Stimulated activated effector memory CD8-positive, alpha-beta T cell treated with anti-CD3 and anti-CD28 coated beads, Interleukin-12 subunit alpha, Interleukin-12 subunit beta, amount 100 ng/mL, for 72 hours (primary cell): ENCODE measurements around the gene OR13C5.

Experiments
- ATAC-seq: fragments of 150-1000 bp; cut with Tn5 transposase; 2 replicates; pipeline ENCODE4 v1.10.0; 2021
- DNase-seq, 2 donors: peaks; one replicate each; pipeline ENCODE4 v3.0.0; 2021 to 2022; ENCODE audit warnings: low spot score in 2 of 2
- H3K27ac Mint-ChIP-seq: one replicate; pipeline ENCODE4 v1.8.0; 2022; ENCODE audit warnings: mild to moderate bottlenecking, mixed read lengths
- H3K36me3 Mint-ChIP-seq: one replicate; pipeline ENCODE4 v1.8.0; 2022; ENCODE audit warnings: mild to moderate bottlenecking, mixed read lengths
- H3K4me1 Mint-ChIP-seq: one replicate; pipeline ENCODE4 v1.8.0; 2022; ENCODE audit warnings: mixed read lengths
- H3K4me3 Mint-ChIP-seq: one replicate; pipeline ENCODE4 v1.8.0; 2022; ENCODE audit warnings: mild to moderate bottlenecking, mixed read lengths
- H3K9me3 Mint-ChIP-seq: one replicate; pipeline ENCODE4 v1.8.0; 2022; ENCODE audit warnings: mixed read lengths

The OR13C5 gene

GRCh38 chr9:104575456-104575855 is 23.8 kb downstream of the OR13C5 start:
- H3K4me3 Mint-ChIP-seq: no peak overlapping the region
- H3K36me3 Mint-ChIP-seq: no peaks in the 10 kb centered on the region
- H3K9me3 Mint-ChIP-seq: peaks cover 6% of the 10 kb centered on the region
- no peak for DNase-seq
- H3K4me1 Mint-ChIP-seq: no peaks in the 10 kb centered on the region
- no peak for ATAC-seq
- H3K27ac Mint-ChIP-seq: no peak overlapping the region

DNA sequence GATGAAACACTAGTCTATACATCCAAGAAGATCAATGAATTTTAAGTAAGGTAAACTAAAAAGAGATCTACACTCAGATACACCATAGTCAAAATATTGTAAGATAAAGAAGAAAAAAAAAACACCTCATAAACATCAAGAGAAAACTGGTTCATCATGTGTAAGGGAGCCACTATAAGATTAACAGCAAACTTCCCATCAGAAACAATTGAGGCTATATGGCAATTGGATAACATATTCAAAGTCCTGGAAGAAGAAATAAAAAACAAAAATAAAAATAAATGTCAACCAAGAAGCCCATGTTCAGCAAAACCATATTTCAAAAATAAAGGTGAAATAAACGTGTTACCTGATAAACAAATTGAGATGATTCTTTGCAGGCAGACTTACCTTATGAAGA is 26.6 kb downstream of the OR13C5 start:
- Mint-ChIP-seq H3K4me3 (no peak overlapping the region), H3K36me3 (no peaks in the 10 kb centered on the region), H3K27ac (no peak overlapping the region), H3K4me1 (no peaks in the 10 kb centered on the region), H3K9me3 (peaks cover 8% of the 10 kb centered on the region)
- ATAC-seq (no peak), DNase-seq (no peak)

DNA sequence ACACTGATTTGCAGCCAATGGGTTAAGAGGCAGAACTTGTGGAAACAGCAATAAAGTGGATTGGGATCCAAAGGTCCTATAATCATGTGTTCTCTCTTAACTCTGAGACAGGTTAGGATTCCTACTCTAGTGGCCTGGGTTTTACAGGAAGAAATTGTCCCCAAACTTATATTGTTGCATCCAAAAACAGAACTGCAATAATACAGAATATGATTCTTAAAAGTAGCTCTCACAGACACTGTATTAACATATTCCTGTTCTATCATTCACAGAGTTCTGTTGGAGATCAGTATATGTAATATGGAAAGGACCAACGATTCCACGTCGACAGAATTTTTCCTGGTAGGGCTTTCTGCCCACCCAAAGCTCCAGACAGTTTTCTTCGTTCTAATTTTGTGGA is 30.3 kb downstream of the OR13C5 start, which contains the start of gene OR13C8:
Gene OR13C8 (plus strand): TSS at position 301 of the 400 bp plus-strand sequence. CDS start 0 bp downstream, at position 301.
- DNase-seq (no peak), ATAC-seq (no peak)
- Mint-ChIP-seq H3K27ac (no peak within 1 kb of the TSS), H3K4me3 (no peak within 1 kb of the TSS), H3K4me1 (no peaks in the 10 kb centered on the region), H3K9me3 (peaks cover 6% of the 10 kb centered on the region), H3K36me3 (no peaks in the 10 kb centered on the region)

- H3K4me1 Mint-ChIP-seq: no peaks in the 10 kb centered on the region
- H3K27ac Mint-ChIP-seq: no peak overlapping the region
- DNase-seq: no peak
- peaks cover 6% of the 10 kb centered on the region for H3K9me3 Mint-ChIP-seq
- no peak overlapping the region for H3K4me3 Mint-ChIP-seq
- no peak for ATAC-seq
- H3K36me3 Mint-ChIP-seq: no peaks in the 10 kb centered on the region
These were observed 34.9 kb downstream of the OR13C5 start for GRCh38 chr9:104564358-104564757.

DNA sequence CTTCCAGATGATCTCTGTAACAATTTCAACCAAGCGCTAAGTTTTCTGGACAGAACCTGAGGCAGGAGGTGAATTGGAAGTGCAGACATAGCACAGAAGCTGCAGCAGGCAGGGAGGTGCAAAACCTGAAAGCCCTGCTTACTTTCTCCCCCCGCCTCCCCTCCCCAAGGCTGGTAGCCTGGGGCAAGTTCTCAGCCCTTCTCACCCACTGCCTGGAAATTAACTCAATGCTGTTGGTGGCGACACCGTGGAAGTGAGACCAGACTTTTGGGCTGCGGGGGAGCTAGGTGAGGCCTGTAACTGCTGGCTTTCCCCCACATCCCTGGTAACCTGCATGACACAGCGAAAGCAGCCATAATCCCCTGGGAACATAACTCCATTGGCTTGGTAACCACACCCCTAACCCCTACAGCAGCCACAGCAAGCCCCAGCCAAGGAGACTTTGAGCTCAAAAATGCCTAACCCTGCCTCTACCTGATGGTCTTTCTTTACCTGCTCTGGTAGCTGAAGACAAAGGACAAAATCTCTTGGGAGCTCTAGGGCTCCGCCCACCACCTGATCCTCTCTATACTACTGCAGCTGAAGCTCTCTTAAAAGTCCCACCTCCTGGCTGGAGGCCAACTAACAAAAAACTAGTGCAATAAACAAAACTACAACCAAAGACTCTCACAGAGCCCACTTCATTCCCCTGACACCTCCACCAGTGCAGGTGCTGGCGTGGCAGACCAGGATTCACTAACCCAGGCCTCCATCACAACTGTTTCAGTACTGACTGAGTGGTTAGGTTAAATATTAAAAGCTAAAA is 42.2 kb downstream of the OR13C5 start:
- Mint-ChIP-seq H3K9me3 (peaks cover 18% of the 10 kb centered on the region), H3K36me3 (no peaks in the 10 kb centered on the region)
- ATAC-seq: no peak

DNA sequence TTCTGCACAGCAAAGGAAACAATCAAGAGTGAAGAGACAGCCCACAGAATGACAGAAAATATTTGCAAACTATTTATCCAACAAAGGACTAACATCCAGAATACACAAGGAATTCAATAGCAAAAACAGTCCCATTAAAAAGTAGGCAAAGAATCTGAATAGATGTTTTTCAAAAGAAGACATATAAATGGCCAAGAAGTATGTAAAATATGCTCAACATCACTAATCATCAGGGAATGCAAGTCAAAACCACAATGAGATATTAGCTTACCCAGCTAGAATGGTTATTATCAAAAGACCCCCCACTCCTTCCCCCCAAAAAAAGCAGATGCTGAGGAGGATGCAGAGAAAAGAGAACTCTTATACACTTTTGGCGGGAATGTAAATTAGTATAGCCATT is 43.7 kb downstream of the OR13C5 start:
- no peak overlapping the region for H3K4me3 Mint-ChIP-seq
- DNase-seq: no peak
- no peaks in the 10 kb centered on the region for H3K36me3 Mint-ChIP-seq
- no peak overlapping the region for H3K27ac Mint-ChIP-seq
- ATAC-seq: no peak
- H3K4me1 Mint-ChIP-seq: no peaks in the 10 kb centered on the region
- H3K9me3 Mint-ChIP-seq: peaks cover 13% of the 10 kb centered on the region

More for the DNA sequence above, 42.2 kb downstream of the OR13C5 start:
- no peak for DNase-seq
- Mint-ChIP-seq H3K27ac (no peak overlapping the region), H3K4me1 (no peaks in the 10 kb centered on the region), H3K4me3 (no peak overlapping the region)

- H3K36me3 Mint-ChIP-seq: no peaks in the 10 kb centered on the region
- no peak for DNase-seq
These were observed 46.0 kb downstream of the OR13C5 start for GRCh38 chr9:104553261-104553660.

More at GRCh38 chr9:104553261-104553660, 46.0 kb downstream of the OR13C5 start:
- H3K4me3 Mint-ChIP-seq: no peak overlapping the region
- H3K27ac Mint-ChIP-seq: no peak overlapping the region
- H3K9me3 Mint-ChIP-seq: peaks cover 10% of the 10 kb centered on the region
- no peak for ATAC-seq
- no peaks in the 10 kb centered on the region for H3K4me1 Mint-ChIP-seq
